GM23248 (cell line): Measurements from ENCODE around the gene CDY2B.
"Not testable (repeated sequence)": the region's sequence is repeated elsewhere in the genome, so short reads cannot be mapped to it uniquely, and the experiment has no call there.

Experiments
- EZH2 ChIP-seq: fragments of 200-600 bp; sonication (generic); IDR thresholded peaks from 2 replicates; pipeline ENCODE4 v1.6.1; 2018; ENCODE audit warnings: antibody characterized with exemption, mild to moderate bottlenecking; ENCODE audit not compliant: insufficient read depth, poor library complexity, severe bottlenecking
- EZH2phosphoT487 ChIP-seq: fragments of 200-600 bp; sonication (generic); IDR thresholded peaks from 2 replicates; pipeline ENCODE4 v1.6.1; 2018; ENCODE audit warnings: antibody characterized with exemption, moderate library complexity, mild to moderate bottlenecking, low read depth; ENCODE audit not compliant: insufficient read depth

DNA sequence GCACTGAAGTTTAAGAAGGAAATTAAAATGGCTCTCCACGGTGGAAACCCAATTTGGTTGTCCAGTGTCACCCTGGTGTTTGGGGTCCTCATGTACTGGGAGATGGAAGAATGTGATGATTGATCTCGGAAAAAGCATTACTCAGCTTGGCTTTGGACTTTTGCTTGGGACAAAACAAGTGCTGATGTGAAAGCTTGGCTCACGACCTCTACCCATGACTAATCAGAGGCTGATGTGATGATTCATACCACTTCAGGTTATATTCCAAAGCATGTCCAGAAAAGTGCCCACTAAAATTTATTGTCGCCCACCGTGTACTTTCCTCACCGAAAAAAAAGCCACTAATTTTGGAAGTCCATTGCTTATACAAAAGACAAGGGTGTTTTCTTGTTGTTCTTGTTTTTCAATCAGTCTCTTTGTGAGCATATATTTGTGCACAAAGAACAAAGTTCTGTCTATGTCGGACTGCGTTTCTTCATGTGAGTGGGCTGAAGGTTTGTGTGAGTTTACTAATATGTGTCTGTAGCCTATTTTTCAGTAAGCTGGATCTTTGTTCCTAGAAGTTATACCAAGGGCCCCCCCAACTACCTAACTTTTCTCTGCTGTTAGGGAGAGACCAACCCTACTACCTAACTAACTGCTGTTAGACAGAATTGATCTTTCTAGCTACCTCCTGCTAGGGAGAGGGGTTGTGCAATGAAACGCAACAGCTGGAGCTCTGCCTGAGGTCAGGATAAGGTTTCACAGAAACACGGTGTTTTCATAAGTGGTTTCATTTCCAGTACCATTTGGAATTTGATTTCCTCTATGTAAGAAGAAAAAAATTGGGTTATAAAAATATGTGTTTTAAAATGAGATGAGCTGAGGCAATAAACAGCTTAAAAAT lies 22.8 kb downstream of the CDY2B start:
- TF ChIP-seq EZH2phosphoT487, EZH2: not testable (repeated sequence)
